ENCODE results near the gene CARS2.

DNA sequence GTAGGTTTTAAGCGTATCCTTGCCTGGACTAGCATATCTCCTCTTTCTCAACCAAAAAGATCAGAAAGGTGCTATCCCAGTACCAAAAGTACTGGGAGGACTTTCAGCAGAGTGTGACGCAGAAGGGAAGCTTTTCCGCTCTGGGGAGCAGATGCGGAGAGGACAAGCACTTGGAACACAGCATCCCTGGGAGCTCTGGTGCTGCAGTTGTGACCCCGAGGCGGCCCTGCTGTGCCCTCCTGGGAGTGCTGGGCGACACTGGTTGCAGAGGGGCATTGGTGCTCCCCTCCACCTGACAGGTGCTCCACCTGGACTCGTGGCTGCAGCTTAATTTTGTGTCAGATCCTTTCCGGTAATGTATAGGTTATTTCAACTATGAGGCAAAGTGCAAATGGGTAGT lies 87.1 kb downstream of the CARS2 start:
- TF ChIP-seq EP300 (IDR thresholded peaks at IDR 0.05) (no peak), POLR2A (IDR thresholded peaks at IDR 0.05) (no peak)
- TF ChIP-seq, protein P1, sequence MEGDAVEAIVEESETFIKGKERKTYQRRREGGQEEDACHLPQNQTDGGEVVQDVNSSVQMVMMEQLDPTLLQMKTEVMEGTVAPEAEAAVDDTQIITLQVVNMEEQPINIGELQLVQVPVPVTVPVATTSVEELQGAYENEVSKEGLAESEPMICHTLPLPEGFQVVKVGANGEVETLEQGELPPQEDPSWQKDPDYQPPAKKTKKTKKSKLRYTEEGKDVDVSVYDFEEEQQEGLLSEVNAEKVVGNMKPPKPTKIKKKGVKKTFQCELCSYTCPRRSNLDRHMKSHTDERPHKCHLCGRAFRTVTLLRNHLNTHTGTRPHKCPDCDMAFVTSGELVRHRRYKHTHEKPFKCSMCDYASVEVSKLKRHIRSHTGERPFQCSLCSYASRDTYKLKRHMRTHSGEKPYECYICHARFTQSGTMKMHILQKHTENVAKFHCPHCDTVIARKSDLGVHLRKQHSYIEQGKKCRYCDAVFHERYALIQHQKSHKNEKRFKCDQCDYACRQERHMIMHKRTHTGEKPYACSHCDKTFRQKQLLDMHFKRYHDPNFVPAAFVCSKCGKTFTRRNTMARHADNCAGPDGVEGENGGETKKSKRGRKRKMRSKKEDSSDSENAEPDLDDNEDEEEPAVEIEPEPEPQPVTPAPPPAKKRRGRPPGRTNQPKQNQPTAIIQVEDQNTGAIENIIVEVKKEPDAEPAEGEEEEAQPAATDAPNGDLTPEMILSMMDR (IDR thresholded peaks at IDR 0.05) = no peak

Data from stomach (tissue), 4 donors.